ENCODE results near the gene CPLX3.

The CPLX3 gene

DNA sequence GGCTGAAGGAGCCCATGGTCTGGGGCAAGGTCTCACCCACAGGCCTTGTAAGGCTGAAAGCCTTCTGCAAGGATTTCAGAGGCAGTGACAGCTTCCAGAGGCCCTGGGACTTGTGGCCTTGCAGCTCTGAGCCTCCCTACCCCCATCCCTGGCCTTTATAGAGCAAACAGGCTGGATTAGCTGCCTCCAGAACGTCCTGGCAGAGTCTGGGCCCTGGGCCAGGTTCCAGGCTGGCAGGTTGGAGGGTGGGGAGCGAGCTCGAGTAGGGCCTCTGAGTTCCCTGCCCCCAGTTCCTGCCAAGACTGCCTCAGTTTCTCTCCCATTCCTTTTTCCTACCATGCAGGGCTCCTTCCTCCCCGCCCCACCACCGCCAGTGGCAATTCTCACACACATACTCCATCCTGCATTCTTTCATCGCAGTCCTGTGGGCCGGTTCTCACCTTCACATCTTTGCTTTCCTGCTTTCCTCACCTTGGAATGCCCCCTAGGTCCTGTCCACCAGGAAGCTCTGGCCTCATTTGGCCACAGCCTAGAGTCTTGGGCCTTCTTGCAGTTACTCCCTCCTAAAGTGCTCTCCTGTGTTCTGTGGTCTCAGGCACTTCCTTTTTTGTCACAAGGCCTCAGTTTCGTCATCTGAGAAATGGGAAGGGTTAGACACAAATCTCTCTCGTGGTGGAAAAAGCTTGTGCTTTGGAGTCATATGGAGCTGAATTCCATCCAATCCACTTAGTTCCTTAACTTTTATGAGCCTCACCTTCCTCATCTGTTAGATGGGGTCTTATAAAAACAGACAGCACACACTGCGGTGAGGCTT is 11.1 kb upstream of the CPLX3 start:
- no peak overlapping the region for H3K9ac ChIP-seq (ENCODE audit: low read depth, low read length)
- no peaks in the 10 kb centered on the region for H4K20me1 ChIP-seq (ENCODE audit: insufficient read depth, low read length)
- TF ChIP-seq, protein P1, sequence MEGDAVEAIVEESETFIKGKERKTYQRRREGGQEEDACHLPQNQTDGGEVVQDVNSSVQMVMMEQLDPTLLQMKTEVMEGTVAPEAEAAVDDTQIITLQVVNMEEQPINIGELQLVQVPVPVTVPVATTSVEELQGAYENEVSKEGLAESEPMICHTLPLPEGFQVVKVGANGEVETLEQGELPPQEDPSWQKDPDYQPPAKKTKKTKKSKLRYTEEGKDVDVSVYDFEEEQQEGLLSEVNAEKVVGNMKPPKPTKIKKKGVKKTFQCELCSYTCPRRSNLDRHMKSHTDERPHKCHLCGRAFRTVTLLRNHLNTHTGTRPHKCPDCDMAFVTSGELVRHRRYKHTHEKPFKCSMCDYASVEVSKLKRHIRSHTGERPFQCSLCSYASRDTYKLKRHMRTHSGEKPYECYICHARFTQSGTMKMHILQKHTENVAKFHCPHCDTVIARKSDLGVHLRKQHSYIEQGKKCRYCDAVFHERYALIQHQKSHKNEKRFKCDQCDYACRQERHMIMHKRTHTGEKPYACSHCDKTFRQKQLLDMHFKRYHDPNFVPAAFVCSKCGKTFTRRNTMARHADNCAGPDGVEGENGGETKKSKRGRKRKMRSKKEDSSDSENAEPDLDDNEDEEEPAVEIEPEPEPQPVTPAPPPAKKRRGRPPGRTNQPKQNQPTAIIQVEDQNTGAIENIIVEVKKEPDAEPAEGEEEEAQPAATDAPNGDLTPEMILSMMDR (IDR thresholded peaks at IDR 0.05; ENCODE audit: borderline replicate concordance, extremely low read depth, low read length, poor library complexity, severe bottlenecking), result no peak
- no peak for TF ChIP-seq EZH2 (IDR thresholded peaks at IDR 0.05; ENCODE audit: borderline replicate concordance, low read depth, low read length, severe bottlenecking)
- no peaks in the 10 kb centered on the region for H3K79me2 ChIP-seq (ENCODE audit: insufficient read depth, low read length)
- H3K27ac ChIP-seq (ENCODE audit: low read length), result no peak overlapping the region
- H3K9me3 ChIP-seq (ENCODE audit: insufficient read depth, low read length, severe bottlenecking), result no peaks in the 10 kb centered on the region
- ATAC-seq (ENCODE audit: insufficient read depth, low read depth) (no peak), DNase-seq (no peak)
- no peak overlapping the region for H3K4me2 ChIP-seq (ENCODE audit: insufficient read depth, low read length)
- no peaks in the 10 kb centered on the region for H3K4me1 ChIP-seq (ENCODE audit: insufficient read depth, low read length)
- H3K4me3 ChIP-seq (ENCODE audit: low read depth in 1 of 2, low read length in 2 of 2), result no peak overlapping the region
- peaks cover 2% of the 10 kb centered on the region for H3K27me3 ChIP-seq (ENCODE audit: insufficient read depth, low read length, poor library complexity)
- H3K36me3 ChIP-seq (ENCODE audit: insufficient read depth, low read length), result no peaks in the 10 kb centered on the region
- no peak overlapping the region for H2AFZ ChIP-seq (ENCODE audit: low read depth, low read length)

DNA sequence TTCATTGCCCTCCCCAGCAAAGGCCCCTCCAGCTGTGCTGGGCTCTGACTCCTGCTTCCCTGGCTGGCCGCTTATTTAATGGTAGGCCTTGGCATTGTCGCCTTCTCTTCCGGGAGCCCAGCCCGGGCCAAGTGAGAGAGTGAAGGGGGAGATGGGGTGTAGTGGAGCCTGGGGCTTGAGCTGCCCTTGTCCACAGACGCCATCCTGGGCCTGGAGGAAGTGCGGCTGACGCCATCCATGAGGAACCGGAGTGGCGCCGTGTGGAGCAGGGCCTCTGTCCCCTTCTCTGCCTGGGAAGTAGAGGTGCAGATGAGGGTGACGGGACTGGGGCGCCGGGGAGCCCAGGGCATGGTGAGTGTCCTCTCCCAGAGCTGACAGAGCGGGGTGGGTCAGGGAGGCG is 10.5 kb upstream of the CPLX3 start:
- Histone ChIP-seq H2AFZ (ENCODE audit: low read depth, low read length) (no peak overlapping the region), H3K36me3 (ENCODE audit: insufficient read depth, low read length) (no peaks in the 10 kb centered on the region), H3K27me3 (ENCODE audit: insufficient read depth, low read length, poor library complexity) (peaks cover 8% of the 10 kb centered on the region), H3K4me3 (ENCODE audit: low read depth in 1 of 2, low read length in 2 of 2) (no peak overlapping the region), H3K27ac (ENCODE audit: low read length) (no peak overlapping the region), H3K4me1 (ENCODE audit: insufficient read depth, low read length) (no peaks in the 10 kb centered on the region), H4K20me1 (ENCODE audit: insufficient read depth, low read length) (no peaks in the 10 kb centered on the region), H3K79me2 (ENCODE audit: insufficient read depth, low read length) (no peaks in the 10 kb centered on the region), H3K9ac (ENCODE audit: low read depth, low read length) (no peak overlapping the region), H3K4me2 (ENCODE audit: insufficient read depth, low read length) (no peak overlapping the region), H3K9me3 (ENCODE audit: insufficient read depth, low read length, severe bottlenecking) (no peaks in the 10 kb centered on the region)
- ATAC-seq (ENCODE audit: insufficient read depth, low read depth) (no peak), DNase-seq (no peak)
- no peak for TF ChIP-seq EZH2 (IDR thresholded peaks at IDR 0.05; ENCODE audit: borderline replicate concordance, low read depth, low read length, severe bottlenecking)
- TF ChIP-seq, protein P1 (IDR thresholded peaks at IDR 0.05; ENCODE audit: borderline replicate concordance, extremely low read depth, low read length, poor library complexity, severe bottlenecking), result no peak

DNA sequence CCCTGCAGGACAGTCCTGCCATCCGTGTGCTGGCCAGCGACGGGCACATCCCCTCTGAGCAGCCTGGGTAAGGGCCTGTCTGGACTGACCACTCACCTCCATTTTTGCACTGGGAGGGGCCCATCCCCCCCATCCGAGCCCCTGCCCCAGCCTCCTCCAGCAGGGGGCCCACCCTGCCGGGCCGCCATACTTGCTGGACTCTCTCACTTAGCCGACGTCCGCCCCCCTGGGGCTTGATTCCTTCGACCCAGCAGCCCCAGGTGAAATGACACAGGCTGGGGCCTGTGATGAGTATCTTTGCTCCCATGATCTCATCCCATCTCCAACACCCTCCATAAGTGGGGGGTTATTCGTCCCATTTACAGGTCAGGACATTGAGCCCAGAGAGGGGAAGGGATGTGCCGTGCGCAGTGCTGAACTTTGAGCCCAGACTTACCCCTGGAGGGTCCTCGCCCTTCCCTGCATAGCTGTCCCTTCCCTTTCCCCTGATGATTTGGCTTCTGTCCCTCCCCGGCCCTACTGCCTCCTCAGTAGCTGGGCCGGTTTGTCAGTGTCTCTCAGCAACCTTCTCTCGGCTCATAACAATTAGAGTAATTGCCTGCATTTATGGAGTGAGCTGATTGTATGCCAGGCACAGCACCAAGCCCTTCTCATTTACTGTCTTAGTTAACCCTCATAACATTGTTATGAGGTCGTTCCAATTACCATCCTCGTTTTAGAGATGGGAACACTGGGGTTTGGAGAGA is 9.6 kb upstream of the CPLX3 start:
- H3K9ac ChIP-seq (ENCODE audit: low read depth, low read length), result no peak overlapping the region
- H3K4me2 ChIP-seq (ENCODE audit: insufficient read depth, low read length), result no peak overlapping the region
- no peaks in the 10 kb centered on the region for H3K4me1 ChIP-seq (ENCODE audit: insufficient read depth, low read length)
- H2AFZ ChIP-seq (ENCODE audit: low read depth, low read length), result no peak overlapping the region
- TF ChIP-seq, protein P1 (IDR thresholded peaks at IDR 0.05; ENCODE audit: borderline replicate concordance, extremely low read depth, low read length, poor library complexity, severe bottlenecking), result no peak
- no peak for TF ChIP-seq EZH2 (IDR thresholded peaks at IDR 0.05; ENCODE audit: borderline replicate concordance, low read depth, low read length, severe bottlenecking)
- peaks cover 8% of the 10 kb centered on the region for H3K27me3 ChIP-seq (ENCODE audit: insufficient read depth, low read length, poor library complexity)
- DNase-seq (no peak), ATAC-seq (ENCODE audit: insufficient read depth, low read depth) (no peak)
- no peaks in the 10 kb centered on the region for H3K79me2 ChIP-seq (ENCODE audit: insufficient read depth, low read length)
- no peaks in the 10 kb centered on the region for H4K20me1 ChIP-seq (ENCODE audit: insufficient read depth, low read length)
- H3K36me3 ChIP-seq (ENCODE audit: insufficient read depth, low read length), result no peaks in the 10 kb centered on the region
- no peak overlapping the region for H3K27ac ChIP-seq (ENCODE audit: low read length)
- no peaks in the 10 kb centered on the region for H3K9me3 ChIP-seq (ENCODE audit: insufficient read depth, low read length, severe bottlenecking)
- no peak overlapping the region for H3K4me3 ChIP-seq (ENCODE audit: low read depth in 1 of 2, low read length in 2 of 2)

All from DND-41 (cell line).